Peyer's patch (tissue), 4 donors: ENCODE data around the gene FGFRL1. TPM values are rescaled to one million over a fixed set of nuclear protein-coding genes. Genes with fewer than 3 reads are reported as not detected.
"Not testable (repeated sequence)": the region's sequence is repeated elsewhere in the genome, so short reads cannot be mapped to it uniquely, and the experiment has no call there.

Experiments used
- DNase-seq, 3 donors: peaks; one replicate each; pipeline ENCODE4 v3.0.0-alpha.2; 2017 to 2019
- H3K27ac ChIP-seq, 4 donors: fragments of 200-600 bp; sonication (generic); one replicate each; pipeline ENCODE4 v1.5.1; 2016 to 2019
- H3K27me3 ChIP-seq, 2 donors: fragments of 200-600 bp; sonication (generic); one replicate each; pipeline ENCODE4 v1.5.1; 2019
- H3K36me3 ChIP-seq, 3 donors: fragments of 200-600 bp; sonication (generic); one replicate each; pipeline ENCODE4 v1.5.1; 2016 to 2019
- H3K4me1 ChIP-seq, 4 donors: fragments of 200-600 bp; sonication (generic); one replicate each; pipeline ENCODE4 v1.5.1; 2016 to 2019
- H3K4me3 ChIP-seq, 4 donors: fragments of 200-600 bp; sonication (generic); 1 replicate in 3 of 4; 2 replicates in 1 of 4; pipeline ENCODE4 v1.5.1; 2016 to 2019; ENCODE audit warnings: mild to moderate bottlenecking in 1 of 4
- H3K9me3 ChIP-seq, 4 donors: fragments of 200-600 bp; sonication (generic); one replicate each; pipeline ENCODE4 v1.5.1; 2016 to 2019; ENCODE audit warnings: mild to moderate bottlenecking in 1 of 4
- CTCF ChIP-seq, 6 experiments: fragments of 450-650 bp in 4 of 6; fragments of 200-600 bp in 2 of 6; sonication (generic) in 1 of 6; IDR thresholded peaks; one replicate each; pipeline ENCODE4 v1.5.1; 2017 to 2019; ENCODE audit warnings: antibody characterized with exemption in 6 of 6, mild to moderate bottlenecking in 3 of 6, moderate library complexity in 1 of 6
- POLR2A ChIP-seq, 2 donors: fragments of 450-650 bp; IDR thresholded peaks; one replicate each; pipeline ENCODE4 v1.5.1; 2017; ENCODE audit warnings: antibody characterized with exemption in 2 of 2, mild to moderate bottlenecking in 2 of 2, moderate library complexity in 2 of 2
- total RNA-seq, 4 donors: library from RNA; depleted of rRNA; stranded (reverse); fragments of >200 nt; gene quantifications; one replicate each; pipeline ENCODE4 v1.1.0, GENCODE V29; 2016

Gene FGFRL1
- total RNA-seq, 4 donors from 2014 or later: 10.3 to 29.7 (median 26.8) TPM

DNA sequence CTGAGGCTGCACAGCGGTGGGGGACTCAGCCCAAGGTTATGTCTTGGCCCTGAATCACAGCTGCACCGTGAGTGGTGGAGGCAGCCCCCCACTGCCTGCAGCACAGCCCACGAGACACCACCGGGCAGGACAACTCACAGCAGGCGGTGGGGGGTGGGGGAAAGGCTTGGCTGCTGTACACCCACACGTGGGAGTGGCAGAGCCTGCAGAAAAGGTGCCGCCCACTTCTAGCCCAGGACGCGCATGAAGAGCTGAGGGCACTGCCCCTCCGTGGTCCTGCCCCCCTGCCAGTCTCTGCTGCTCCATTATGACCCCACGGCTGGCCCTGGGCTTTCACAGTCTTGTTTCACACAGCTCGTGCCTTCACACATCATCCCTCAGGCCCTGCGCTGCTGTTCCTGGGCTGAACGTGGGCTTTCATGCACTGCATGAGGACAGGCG is 40.8 kb downstream of the FGFRL1 start:
- Histone ChIP-seq H3K4me3 (no peak overlapping the region), H3K4me1 (peaks cover 0 to 18% (median 0%) of the 10 kb centered on the region in 4 donors), H3K27ac (no peak overlapping the region), H3K36me3 (no peaks in the 10 kb centered on the region), H3K9me3 (no peaks in the 10 kb centered on the region), H3K27me3 (no peaks in the 10 kb centered on the region)
- TF ChIP-seq CTCF (IDR thresholded peaks at IDR 0.05) (no peak), POLR2A (IDR thresholded peaks at IDR 0.05) (no peak)
- peak in 2 of 3 donors; percentile 29 to 34 for DNase-seq

GRCh38 chr4:1053080-1053661 is 41.7 kb downstream of the FGFRL1 start:
- DNase-seq: peak in 2 of 3 donors; percentile 45 to 48
- no peak overlapping the region for H3K27ac ChIP-seq
- H3K27me3 ChIP-seq: no peaks in the 10 kb centered on the region
- TF ChIP-seq POLR2A (IDR thresholded peaks at IDR 0.05) (no peak), CTCF (IDR thresholded peaks at IDR 0.05) (no peak)
- peaks cover 0 to 9% (median 0%) of the 10 kb centered on the region in 4 donors for H3K4me1 ChIP-seq
- no peaks in the 10 kb centered on the region for H3K9me3 ChIP-seq
- H3K4me3 ChIP-seq: no peak overlapping the region
- no peaks in the 10 kb centered on the region for H3K36me3 ChIP-seq

GRCh38 chr4:1053891-1054290 is 42.5 kb downstream of the FGFRL1 start:
- not testable (repeated sequence) for H3K27me3 ChIP-seq

GRCh38 chr4:1054696-1055242 is 43.3 kb downstream of the FGFRL1 start:
- peak in 1 of 3 donors; percentile 24 for DNase-seq
- peak overlapping the region in 1 of 4 donors; percentile 32 for H3K4me3 ChIP-seq
- H3K27me3 ChIP-seq, H3K4me1 ChIP-seq, H3K27ac ChIP-seq, H3K9me3 ChIP-seq, H3K36me3 ChIP-seq: not testable (repeated sequence)

More at GRCh38 chr4:1053891-1054290, 42.5 kb downstream of the FGFRL1 start:
- H3K4me3 ChIP-seq, H3K4me1 ChIP-seq, H3K36me3 ChIP-seq, H3K9me3 ChIP-seq, DNase-seq, H3K27ac ChIP-seq: not testable (repeated sequence)

GRCh38 chr4:1055243-1055701 is 43.8 kb downstream of the FGFRL1 start:
- H3K36me3 ChIP-seq, H3K9me3 ChIP-seq, H3K4me1 ChIP-seq, H3K27me3 ChIP-seq: not testable (repeated sequence)
- peak in 2 of 3 donors; percentile 28 to 49 for DNase-seq
- H3K4me3 ChIP-seq: peak overlapping the region; percentile 21 to 34 (median 29)
- peak overlapping the region; percentile 42 to 70 (median 66) for H3K27ac ChIP-seq

- Histone ChIP-seq H3K27ac (peak overlapping the region; percentile 42 to 70 (median 66)), H3K4me3 (peak overlapping the region; percentile 21 to 34 (median 29)), H3K9me3 (no peaks in the 10 kb centered on the region), H3K27me3 (no peaks in the 10 kb centered on the region), H3K36me3 (no peaks in the 10 kb centered on the region), H3K4me1 (peaks cover 0 to 9% (median 0%) of the 10 kb centered on the region in 4 donors)
- TF ChIP-seq CTCF (IDR thresholded peaks at IDR 0.05) (no peak), POLR2A (IDR thresholded peaks at IDR 0.05) (peak; percentile 23 to 40)
- peak; percentile 71 to 95 (median 90) for DNase-seq
Measured at GRCh38 chr4:1055721-1056590, 44.5 kb downstream of the FGFRL1 start.
